Suprapubic skin (tissue), 4 donors: ENCODE results near the gene ZNF579. TPM values are rescaled to one million over a fixed set of nuclear protein-coding genes. Genes with fewer than 3 reads are reported as not detected.
"Not testable (repeated sequence)": the region's sequence is repeated elsewhere in the genome, so short reads cannot be mapped to it uniquely, and the experiment has no call there.

ENCODE experiments used
- DNase-seq, 2 donors: peaks; one replicate each; pipeline ENCODE4 v3.0.0-alpha.2; 2019; ENCODE audit warnings: low spot score in 2 of 2
- H3K27ac ChIP-seq: fragments of 200-600 bp; sonication (generic); one replicate; pipeline ENCODE4 v1.5.1; 2019
- H3K27me3 ChIP-seq: fragments of 200-600 bp; sonication (generic); one replicate; pipeline ENCODE4 v1.5.1; 2019
- H3K36me3 ChIP-seq: fragments of 200-600 bp; sonication (generic); one replicate; pipeline ENCODE4 v1.5.1; 2019
- H3K4me1 ChIP-seq: fragments of 200-600 bp; sonication (generic); one replicate; pipeline ENCODE4 v1.5.1; 2019
- H3K4me3 ChIP-seq: fragments of 200-600 bp; sonication (generic); one replicate; pipeline ENCODE4 v1.5.1; 2019; ENCODE audit warnings: mild to moderate bottlenecking
- H3K9me3 ChIP-seq: fragments of 200-600 bp; sonication (generic); one replicate; pipeline ENCODE4 v1.5.1; 2019
- CTCF ChIP-seq, 2 donors: fragments of 200-600 bp in 1 of 2; fragments of 450-650 bp in 1 of 2; sonication (generic) in 1 of 2; IDR thresholded peaks; one replicate each; pipeline ENCODE4 v1.5.1; 2016 to 2019; ENCODE audit warnings: antibody characterized with exemption in 2 of 2, mild to moderate bottlenecking in 1 of 2, moderate library complexity in 1 of 2
- EP300 ChIP-seq: sonication (generic); formaldehyde crosslinking; IDR thresholded peaks from one replicate; pipeline ENCODE4 v1.6.1; 2017; ENCODE audit warnings: antibody characterized with exemption
- POLR2A ChIP-seq, 2 donors: fragments of 450-650 bp; IDR thresholded peaks; one replicate each; pipeline ENCODE4 v1.6.1; 2017; ENCODE audit warnings: antibody characterized with exemption in 2 of 2, mild to moderate bottlenecking in 2 of 2, moderate library complexity in 2 of 2
- POLR2AphosphoS5 ChIP-seq, 3 donors: sonication (generic); formaldehyde crosslinking; IDR thresholded peaks; one replicate each; pipeline ENCODE4 v1.6.1; 2017; ENCODE audit warnings: antibody characterized with exemption in 3 of 3
- WGBS: methylation state at CpG from one replicate; pipeline ENCODE4 v1.1.5; 2018; 5-methylcytosine and 5-hydroxymethylcytosine counted together
- total RNA-seq, 4 donors: library from RNA; depleted of rRNA; stranded (reverse); fragments of >200 nt; gene quantifications; one replicate each; pipeline ENCODE4 v1.1.0, GENCODE V29; 2016

The ZNF579 gene
- total RNA-seq, 4 donors from 2014 or later = 1.8 to 3.1 (median 2.8) TPM

GRCh38 chr19:55576746-55577145 is 3.9 kb downstream of the ZNF579 start:
- Histone ChIP-seq H3K27me3 (no peaks in the 10 kb centered on the region), H3K27ac (no peak overlapping the region), H3K4me3 (no peak overlapping the region), H3K36me3 (peaks cover 23% of the 10 kb centered on the region), H3K9me3 (no peaks in the 10 kb centered on the region), H3K4me1 (peaks cover 20% of the 10 kb centered on the region)
- WGBS = 87% methylated on average over 5 of the region's 5 CpGs
- TF ChIP-seq POLR2A (IDR thresholded peaks at IDR 0.05) (no peak), POLR2AphosphoS5 (IDR thresholded peaks at IDR 0.05) (no peak), CTCF (IDR thresholded peaks at IDR 0.05) (no peak), EP300 (no peak)
- no peak for DNase-seq

- not testable (repeated sequence) for H3K27me3 ChIP-seq, H3K4me1 ChIP-seq, H3K27ac ChIP-seq, H3K9me3 ChIP-seq, H3K4me3 ChIP-seq, DNase-seq
- peaks cover 18% of the 10 kb centered on the region for H3K36me3 ChIP-seq
- 94% methylated on average over 6 of the region's 6 CpGs for WGBS
Observed at GRCh38 chr19:55573929-55574328, 6.7 kb downstream of the ZNF579 start.

GRCh38 chr19:55569477-55569876 is 11.2 kb downstream of the ZNF579 start:
- 96% methylated on average over 5 of the region's 5 CpGs for WGBS

GRCh38 chr19:55567708-55568328 is 12.8 kb downstream of the ZNF579 start:
- TF ChIP-seq POLR2AphosphoS5 (IDR thresholded peaks at IDR 0.05) (no peak), CTCF (IDR thresholded peaks at IDR 0.05) (peak in 1 of 2 donors; percentile 13)
- H3K27ac ChIP-seq = no peak overlapping the region
- no peaks in the 10 kb centered on the region for H3K9me3 ChIP-seq
- H3K4me1 ChIP-seq = peaks cover 5% of the 10 kb centered on the region
- no peaks in the 10 kb centered on the region for H3K36me3 ChIP-seq
- no peak overlapping the region for H3K4me3 ChIP-seq
- peaks cover 30% of the 10 kb centered on the region for H3K27me3 ChIP-seq
- no peak for DNase-seq

More at GRCh38 chr19:55569477-55569876, 11.2 kb downstream of the ZNF579 start:
- not testable (repeated sequence) for H3K4me3 ChIP-seq, H3K9me3 ChIP-seq, H3K4me1 ChIP-seq, H3K27ac ChIP-seq, H3K36me3 ChIP-seq, DNase-seq
- peaks cover 24% of the 10 kb centered on the region for H3K27me3 ChIP-seq

- Histone ChIP-seq H3K27me3 (peaks cover 30% of the 10 kb centered on the region), H3K36me3 (no peaks in the 10 kb centered on the region), H3K9me3 (no peaks in the 10 kb centered on the region), H3K27ac (no peak overlapping the region), H3K4me3 (no peak overlapping the region), H3K4me1 (peaks cover 5% of the 10 kb centered on the region)
- TF ChIP-seq POLR2AphosphoS5 (IDR thresholded peaks at IDR 0.05) (no peak), POLR2A (IDR thresholded peaks at IDR 0.05) (no peak), CTCF (IDR thresholded peaks at IDR 0.05) (no peak)
- WGBS = 48% methylated on average over 9 of the region's 9 CpGs
- no peak for DNase-seq
Observed at GRCh38 chr19:55566823-55567222, 13.8 kb downstream of the ZNF579 start.

GRCh38 chr19:55563261-55563690 is 17.4 kb downstream of the ZNF579 start:
- no peak for DNase-seq
- H3K4me1 ChIP-seq = peaks cover 5% of the 10 kb centered on the region
- 29% methylated on average over 12 of the region's 12 CpGs for WGBS
- H3K27me3 ChIP-seq = peaks cover 35% of the 10 kb centered on the region
- H3K27ac ChIP-seq = no peak overlapping the region
- no peaks in the 10 kb centered on the region for H3K9me3 ChIP-seq
- no peak overlapping the region for H3K4me3 ChIP-seq
- no peaks in the 10 kb centered on the region for H3K36me3 ChIP-seq
- no peak for TF ChIP-seq POLR2A (IDR thresholded peaks at IDR 0.05)

GRCh38 chr19:55559684-55560083 is 21.0 kb downstream of the ZNF579 start:
- Histone ChIP-seq H3K4me3 (no peak overlapping the region), H3K9me3 (no peaks in the 10 kb centered on the region), H3K36me3 (no peaks in the 10 kb centered on the region), H3K4me1 (peaks cover 5% of the 10 kb centered on the region), H3K27me3 (peaks cover 13% of the 10 kb centered on the region), H3K27ac (no peak overlapping the region)
- TF ChIP-seq EP300 = no peak
- TF ChIP-seq POLR2A (IDR thresholded peaks at IDR 0.05) = no peak
- no peak for TF ChIP-seq CTCF (IDR thresholded peaks at IDR 0.05)
- TF ChIP-seq POLR2AphosphoS5 (IDR thresholded peaks at IDR 0.05) = no peak
- WGBS = 76% methylated on average over 9 of the region's 9 CpGs
- DNase-seq = no peak
